Neural progenitor cell (in vitro differentiated cells): ENCODE results near the gene LMAN1. TPM values are rescaled to one million over a fixed set of nuclear protein-coding genes. Genes with fewer than 3 reads are reported as not detected.

ENCODE experiments used
- DNase-seq: peaks from one replicate; pipeline ENCODE4 v3.0.0-alpha.2; 2016; ENCODE audit warnings: low spot score
- H2AFZ ChIP-seq: fragments of 200-600 bp; sonication (generic); replicated peaks from 2 replicates; pipeline ENCODE4 v1.6.1; 2016; ENCODE audit warnings: antibody characterized with exemption
- H3F3A ChIP-seq: fragments of 200-600 bp; sonication (generic); 2 replicates; pipeline ENCODE4 v1.6.1; 2016; ENCODE audit warnings: antibody characterized with exemption, low read depth
- H3K27ac ChIP-seq: fragments of 200-600 bp; sonication (generic); 2 replicates; pipeline ENCODE4 v1.5.1; 2016; ENCODE audit warnings: mild to moderate bottlenecking
- H3K27me3 ChIP-seq: fragments of 200-600 bp; sonication (generic); 2 replicates; pipeline ENCODE4 v1.6.1; 2016; ENCODE audit warnings: mild to moderate bottlenecking, moderate library complexity
- H3K36me3 ChIP-seq: fragments of 200-600 bp; sonication (generic); 2 replicates; pipeline ENCODE4 v1.5.1; 2016
- H3K4me1 ChIP-seq: fragments of 200-600 bp; sonication (generic); 2 replicates; pipeline ENCODE4 v1.6.1; 2016; ENCODE audit warnings: mixed run types
- H3K4me2 ChIP-seq: fragments of 200-600 bp; sonication (generic); 2 replicates; pipeline ENCODE4 v1.6.1; 2016
- H3K4me3 ChIP-seq: fragments of 200-600 bp; sonication (generic); 2 replicates; pipeline ENCODE4 v1.5.1; 2016
- H3K79me2 ChIP-seq: fragments of 200-600 bp; sonication (generic); 2 replicates; pipeline ENCODE4 v1.6.1; 2016; ENCODE audit warnings: low read depth
- H3K9ac ChIP-seq: fragments of 200-600 bp; sonication (generic); 2 replicates; pipeline ENCODE4 v1.6.1; 2016
- H3K9me3 ChIP-seq: fragments of 200-600 bp; sonication (generic); 2 replicates; pipeline ENCODE4 v1.5.1; 2016; ENCODE audit warnings: low read depth
- H4K20me1 ChIP-seq: fragments of 200-600 bp; sonication (generic); 2 replicates; pipeline ENCODE4 v1.6.1; 2016; ENCODE audit warnings: low read depth
- H3K27ac Mint-ChIP-seq: 3 replicates; pipeline ENCODE4 v1.8.0; 2021; ENCODE audit warnings: mixed read lengths
- H3K27me3 Mint-ChIP-seq: 2 replicates; pipeline ENCODE4 v1.8.0; 2022; ENCODE audit warnings: low read depth, mild to moderate bottlenecking, inconsistent platforms, moderate library complexity, mixed read lengths; ENCODE audit not compliant: insufficient read depth
- H3K36me3 Mint-ChIP-seq: 3 replicates; pipeline ENCODE4 v1.8.0; 2021; ENCODE audit warnings: mixed read lengths
- H3K4me1 Mint-ChIP-seq: 3 replicates; pipeline ENCODE4 v1.8.0; 2021; ENCODE audit warnings: mixed read lengths
- H3K4me3 Mint-ChIP-seq: 3 replicates; pipeline ENCODE4 v1.8.0; 2021; ENCODE audit warnings: mild to moderate bottlenecking, moderate library complexity, mixed read lengths
- H3K9me3 Mint-ChIP-seq: 3 replicates; pipeline ENCODE4 v1.8.0; 2020; ENCODE audit warnings: mixed read lengths
- CTCF ChIP-seq: fragments of 200-600 bp; sonication (generic); IDR thresholded peaks from 2 replicates; pipeline ENCODE4 v1.5.1; 2017; ENCODE audit warnings: antibody characterized with exemption, mild to moderate bottlenecking
- EZH2 ChIP-seq: fragments of 200-600 bp; sonication (generic); IDR thresholded peaks from 2 replicates; pipeline ENCODE4 v1.6.1; 2017; ENCODE audit warnings: antibody characterized with exemption, mild to moderate bottlenecking, moderate library complexity
- EZH2phosphoT487 ChIP-seq: fragments of 200-600 bp; sonication (generic); IDR thresholded peaks from 2 replicates; pipeline ENCODE4 v1.6.1; 2017; ENCODE audit warnings: antibody characterized with exemption
- total RNA-seq: library from RNA; depleted of rRNA; stranded (reverse); fragments of >200 nt; gene quantifications from 2 replicates; pipeline ENCODE4 v1.2.3, GENCODE V29; 2015; ENCODE audit warnings: low replicate concordance

LMAN1 gene
- total RNA-seq, 1 donor from 2014 or later: 338 TPM

GRCh38 chr18:59395226-59396175 is 36.4 kb upstream of the LMAN1 start:
- peaks cover 23% of the 10 kb centered on the region for H3K4me1 ChIP-seq
- H4K20me1 ChIP-seq: no peaks in the 10 kb centered on the region
- peaks cover 33% of the 10 kb centered on the region for H3K4me1 Mint-ChIP-seq
- H3K9me3 Mint-ChIP-seq: peaks cover 13% of the 10 kb centered on the region
- peak; percentile 39 for DNase-seq
- peak overlapping the region; percentile 34 for H2AFZ ChIP-seq
- TF ChIP-seq EZH2 (no peak), CTCF (peak; percentile 15), EZH2phosphoT487 (no peak)
- no peaks in the 10 kb centered on the region for H3K9me3 ChIP-seq
- no peaks in the 10 kb centered on the region for H3K36me3 Mint-ChIP-seq
- H3K9ac ChIP-seq: no peak overlapping the region
- H3K4me2 ChIP-seq: peak overlapping the region; percentile 23
- peak overlapping the region; percentile 42 for H3K27ac Mint-ChIP-seq
- no peak overlapping the region for H3K4me3 ChIP-seq
- H3K27me3 ChIP-seq: no peaks in the 10 kb centered on the region
- H3K36me3 ChIP-seq: no peaks in the 10 kb centered on the region
- peaks cover 5% of the 10 kb centered on the region for H3K27me3 Mint-ChIP-seq
- peaks cover 20% of the 10 kb centered on the region for H3F3A ChIP-seq
- H3K79me2 ChIP-seq: no peaks in the 10 kb centered on the region
- H3K4me3 Mint-ChIP-seq: peak overlapping the region; percentile 34
- peak overlapping the region; percentile 33 for H3K27ac ChIP-seq

- no peak overlapping the region for H3K4me3 ChIP-seq
- no peaks in the 10 kb centered on the region for H3K79me2 ChIP-seq
- H4K20me1 ChIP-seq: no peaks in the 10 kb centered on the region
- H3K4me1 ChIP-seq: peaks cover 43% of the 10 kb centered on the region
- H3K9me3 ChIP-seq: no peaks in the 10 kb centered on the region
- peaks cover 39% of the 10 kb centered on the region for H3F3A ChIP-seq
- Mint-ChIP-seq H3K9me3 (peaks cover 13% of the 10 kb centered on the region), H3K27me3 (peaks cover 3% of the 10 kb centered on the region), H3K4me3 (no peak overlapping the region), H3K27ac (no peak overlapping the region), H3K36me3 (no peaks in the 10 kb centered on the region), H3K4me1 (peaks cover 49% of the 10 kb centered on the region)
- H2AFZ ChIP-seq: no peak overlapping the region
- H3K9ac ChIP-seq: no peak overlapping the region
- DNase-seq: no peak
- H3K4me2 ChIP-seq: no peak overlapping the region
- TF ChIP-seq CTCF (no peak), EZH2phosphoT487 (no peak), EZH2 (no peak)
- no peaks in the 10 kb centered on the region for H3K27me3 ChIP-seq
- H3K27ac ChIP-seq: no peak overlapping the region
- H3K36me3 ChIP-seq: no peaks in the 10 kb centered on the region
Measured at GRCh38 chr18:59393381-59393780, 34.3 kb upstream of the LMAN1 start.

- H2AFZ ChIP-seq: no peak overlapping the region
- no peaks in the 10 kb centered on the region for H3K36me3 ChIP-seq
- Mint-ChIP-seq H3K4me1 (peaks cover 58% of the 10 kb centered on the region), H3K27ac (peak overlapping the region; percentile 55), H3K9me3 (peaks cover 4% of the 10 kb centered on the region), H3K4me3 (no peak overlapping the region), H3K36me3 (no peaks in the 10 kb centered on the region), H3K27me3 (peaks cover 8% of the 10 kb centered on the region)
- no peak overlapping the region for H3K4me3 ChIP-seq
- TF ChIP-seq EZH2phosphoT487: no peak
- no peak for TF ChIP-seq CTCF
- TF ChIP-seq EZH2: no peak
- H3K9ac ChIP-seq: no peak overlapping the region
- H4K20me1 ChIP-seq: no peaks in the 10 kb centered on the region
- H3K4me2 ChIP-seq: peak overlapping the region; percentile 63
- peaks cover 65% of the 10 kb centered on the region for H3F3A ChIP-seq
- peak overlapping the region; percentile 86 for H3K27ac ChIP-seq
- peaks cover 67% of the 10 kb centered on the region for H3K4me1 ChIP-seq
- H3K79me2 ChIP-seq: no peaks in the 10 kb centered on the region
- no peak for DNase-seq
- H3K27me3 ChIP-seq: no peaks in the 10 kb centered on the region
- no peaks in the 10 kb centered on the region for H3K9me3 ChIP-seq
Measured at GRCh38 chr18:59388817-59389216, 29.8 kb upstream of the LMAN1 start.
